Motor neuron (in vitro differentiated cells): ENCODE results near the gene FXYD4. TPM values are rescaled to one million over a fixed set of nuclear protein-coding genes. Genes with fewer than 3 reads are reported as not detected.
"Not testable (repeated sequence)": the region's sequence is repeated elsewhere in the genome, so short reads cannot be mapped to it uniquely, and the experiment has no call there.

Experiments used
- ATAC-seq, 8 experiments: fragments of 200-7000 bp; cut with Tn5 transposase; replicated peaks in 6 of 8; 2 replicates each; pipeline ENCODE4 v1.8.0; 2021; ENCODE audit warnings: mild to moderate bottlenecking in 8 of 8, moderate library complexity in 8 of 8
- H3K27ac ChIP-seq, 2 donors: fragments of 250-450 bp; sonication (Bioruptor Pico); 2 replicates each; pipeline ENCODE4 v1.9.0; 2021; ENCODE audit warnings: antibody characterized with exemption in 2 of 2, mild to moderate bottlenecking in 2 of 2, moderate library complexity in 1 of 2
- H3K4me1 ChIP-seq, 2 donors: fragments of 250-450 bp; sonication (Bioruptor Pico); replicated peaks in 1 of 2; 2 replicates each; pipeline ENCODE4 v1.6.1; 2021; ENCODE audit warnings: antibody characterized with exemption in 2 of 2, mild to moderate bottlenecking in 2 of 2, moderate library complexity in 1 of 2
- H3K4me3 ChIP-seq, 5 donors: fragments of 250-450 bp; sonication (Bioruptor Pico); 2 replicates each; pipeline ENCODE4 v1.9.0; 2021; ENCODE audit warnings: antibody characterized with exemption in 5 of 5, mild to moderate bottlenecking in 5 of 5, moderate library complexity in 4 of 5
- WGBS, 10 experiments: fragments of 450-650 bp; shearing (Covaris generic); methylation state at CpG; one replicate each; pipeline ENCODE4 v1.0.0; 2022; 5-methylcytosine and 5-hydroxymethylcytosine counted together
- in situ Hi-C, 9 experiments: fragments of 400-800 bp; cut with MboI; loops; one replicate each; pipeline ENCODE4 v1.15.0; 2021; ENCODE audit warnings: low sequenced_read_pairs in 9 of 9, low pct_unique_long_range_greater_than_20kb in 2 of 9; ENCODE audit not compliant: unreplicated experiment in 9 of 9
- total RNA-seq, 8 experiments: library from RNA; unstranded; fragments of 300-600 nt; gene quantifications; 2 replicates each; pipeline versions ENCODE4 v1.2.3 to v1.2.4, GENCODE V29; 2022

FXYD4 gene
- total RNA-seq, 8 experiments from 2014 or later = 0.29 TPM; not detected in 7

GRCh38 chr10:43421201-43421507 lies 49.7 kb downstream of the FXYD4 start:
- peak overlapping the region in 1 of 5 donors; percentile 31 for H3K4me3 ChIP-seq
- ATAC-seq = no peak
- H3K4me1 ChIP-seq = no peaks in the 10 kb centered on the region
- WGBS, 10 experiments = 17 to 93% (median 83%) methylated on average over 2 to 4 of the region's 4 CpGs; no CpG with 5 or more reads in 5 of the 10 experiments
- in situ Hi-C loops = no loop called here
- H3K27ac ChIP-seq = peak overlapping the region; percentile 9 to 71

- ATAC-seq = no peak
- no peak overlapping the region for H3K27ac ChIP-seq
- 40 to 100% (median 94%) methylated on average over 1 to 6 of the region's 6 CpGs; no CpG with 5 or more reads in 1 of the 10 experiments for WGBS, 10 experiments
- H3K4me3 ChIP-seq = no peak overlapping the region
- no peaks in the 10 kb centered on the region for H3K4me1 ChIP-seq
- in situ Hi-C loops = no loop called here
These were observed 50.1 kb downstream of the FXYD4 start for GRCh38 chr10:43421519-43421918.

GRCh38 chr10:43421944-43422343 lies 50.5 kb downstream of the FXYD4 start:
- in situ Hi-C loops, H3K4me1 ChIP-seq, H3K4me3 ChIP-seq, H3K27ac ChIP-seq, ATAC-seq: not testable (repeated sequence)
- 71 to 100% (median 90%) methylated on average over 1 to 3 of the region's 4 CpGs; no CpG with 5 or more reads in 5 of the 10 experiments for WGBS, 10 experiments

- no peaks in the 10 kb centered on the region for H3K4me1 ChIP-seq
- in situ Hi-C loops = no loop called here
- no peak for ATAC-seq
- 34 to 100% (median 89%) methylated on average over 1 to 6 of the region's 6 CpGs; no CpG with 5 or more reads in 2 of the 10 experiments for WGBS, 10 experiments
- H3K27ac ChIP-seq = no peak overlapping the region
- H3K4me3 ChIP-seq = no peak overlapping the region
These were observed 53.0 kb downstream of the FXYD4 start for GRCh38 chr10:43424416-43424815.

Other genes starting within 250 kb of the FXYD4 start
- 10 to 100 TPM in 7 of 8 experiments, 1 to 10 TPM in 1; 6.6 to 22.9 (median 11.8) TPM for gene CSGALNACT2, start 233.2 kb upstream of the FXYD4 start, total RNA-seq
- 1 to 10 TPM in 1 of 8 experiments, under 1 TPM in 7; 0.20 to 1.3 (median 0.45) TPM for gene RASGEF1A, start 104.6 kb upstream of the FXYD4 start, total RNA-seq
- 100 to 1,000 TPM in 5 of 8 experiments, 10 to 100 TPM in 3; 60.5 to 204 (median 122) TPM for gene HNRNPF, start 37.5 kb downstream of the FXYD4 start, total RNA-seq
- gene ZNF487, start 65.5 kb downstream of the FXYD4 start, total RNA-seq = 10 to 100 TPM in 1 of 8 experiments, 1 to 10 TPM in 7; 2.5 to 34.0 (median 3.8) TPM
- gene ZNF239, start 203.0 kb downstream of the FXYD4 start, total RNA-seq = 10 to 100 TPM in 1 of 8 experiments, 1 to 10 TPM in 7; 3.3 to 13.2 (median 6.3) TPM
- gene ZNF485, start 234.8 kb downstream of the FXYD4 start, total RNA-seq = 1 to 10 TPM; 3.0 to 7.5 (median 5.7) TPM